A549 (cell line): ENCODE data around the gene PDE4D.

Experiments used
- EP300 ChIP-seq, 2 experiments: fragments of >200 bp; sonication (Bioruptor Twin); formaldehyde crosslinking; IDR thresholded peaks; 2 replicates in 1 of 2; 3 replicates in 1 of 2; pipeline ENCODE4 v1.6.1; 2016 to 2017
- MAFK ChIP-seq: fragments of 450-650 bp; IDR thresholded peaks from 2 replicates; pipeline ENCODE4 v1.6.1; 2014; ENCODE audit not compliant: partially characterized antibody

- TF ChIP-seq EP300 (IDR thresholded peaks at IDR 0.05) (no peak), MAFK (no peak)
These were observed 900.1 kb downstream of the PDE4D start for GRCh38 chr5:58993461-58993860.
